CD4-positive, alpha-beta memory T cell (primary cell): Measurements from ENCODE around the gene NOP10. TPM values are rescaled to one million over a fixed set of nuclear protein-coding genes. Genes with fewer than 3 reads are reported as not detected.
A peak's percentile ranks its signal among the peaks of the same experiment; 100 is the strongest.

Experiments
- CTCF ChIA-PET: fragments of 350-600 bp; sonication (Branson Sonifier 250); formaldehyde crosslinking; loops from one replicate; lab custom pipeline; 2021; ENCODE audit warnings: inconsistent platforms; ENCODE audit not compliant: partially characterized antibody; lab: Charles Lee
- POLR2A ChIA-PET: fragments of 350-600 bp; sonication (Branson Sonifier 250); formaldehyde crosslinking; loops from one replicate; lab custom pipeline; 2021; ENCODE audit not compliant: partially characterized antibody; lab: Charles Lee
- DNase-seq, 5 donors: peaks; one replicate each; pipeline versions ENCODE4 v3.0.0 to v3.0.0-alpha.2; 2020 to 2022; ENCODE audit warnings: mixed read lengths in 1 of 5
- H3K27ac ChIP-seq: one replicate; pipeline ENCODE4 v1.7.0; 2013; ENCODE audit warnings: low read depth, low read length
- H3K27me3 ChIP-seq: 2 replicates; pipeline ENCODE4 v1.7.0; 2013; ENCODE audit warnings: mild to moderate bottlenecking, low read length, moderate library complexity; ENCODE audit not compliant: insufficient read depth
- H3K36me3 ChIP-seq: 2 replicates; pipeline ENCODE4 v1.7.0; 2013; ENCODE audit warnings: mild to moderate bottlenecking, low read length, moderate library complexity; ENCODE audit not compliant: insufficient read depth
- H3K4me1 ChIP-seq: 2 replicates; pipeline ENCODE4 v1.7.0; 2013; ENCODE audit warnings: mild to moderate bottlenecking, low read length, moderate library complexity; ENCODE audit not compliant: insufficient read depth
- H3K4me3 ChIP-seq, 2 donors: one replicate each; pipeline ENCODE4 v1.7.0; 2013; ENCODE audit warnings: low read length in 2 of 2, mild to moderate bottlenecking in 1 of 2
- H3K9me3 ChIP-seq, 2 donors: one replicate each; pipeline ENCODE4 v1.7.0; 2013; ENCODE audit warnings: low read length in 2 of 2, control low read depth in 1 of 2; ENCODE audit not compliant: control insufficient read depth in 1 of 2
- H3K27ac Mint-ChIP-seq, 7 donors: one replicate each; pipeline ENCODE4 v1.8.0; 2020 to 2021; ENCODE audit warnings: mixed read lengths in 7 of 7, mild to moderate bottlenecking in 6 of 7, inconsistent platforms in 3 of 7, moderate library complexity in 3 of 7
- H3K27me3 Mint-ChIP-seq, 2 donors: one replicate each; pipeline ENCODE4 v1.8.0; 2020 to 2021; ENCODE audit warnings: mixed read lengths in 2 of 2
- H3K36me3 Mint-ChIP-seq, 2 donors: one replicate each; pipeline ENCODE4 v1.8.0; 2020 to 2021; ENCODE audit warnings: mixed read lengths in 2 of 2, inconsistent platforms in 1 of 2, mild to moderate bottlenecking in 1 of 2
- H3K4me1 Mint-ChIP-seq, 4 donors: one replicate each; pipeline ENCODE4 v1.8.0; 2020 to 2021; ENCODE audit warnings: mixed read lengths in 4 of 4, mild to moderate bottlenecking in 1 of 4
- H3K4me3 Mint-ChIP-seq, 8 donors: one replicate each; pipeline ENCODE4 v1.8.0; 2020 to 2021; ENCODE audit warnings: mixed read lengths in 8 of 8, mild to moderate bottlenecking in 7 of 8, moderate library complexity in 6 of 8, inconsistent platforms in 3 of 8
- H3K9me3 Mint-ChIP-seq, 8 donors: one replicate each; pipeline ENCODE4 v1.8.0; 2020 to 2021; ENCODE audit warnings: mixed read lengths in 8 of 8, mild to moderate bottlenecking in 5 of 8, inconsistent platforms in 3 of 8, moderate library complexity in 1 of 8
- intact Hi-C: fragments of 100-400 bp; cut with micrococcal nuclease; formaldehyde crosslinking; loops from one replicate; pipeline ENCODE4 v1.15.1; 2023
- polyA plus RNA-seq, 2 donors: library from polyadenylated mRNA; unstranded; fragments of 300-500 nt; fragmentation: Illumina TruSeq; gene quantifications; one replicate each; pipeline ENCODE4 v1.2.3, GENCODE V29; 2021
- total RNA-seq, 2 experiments: library from RNA; stranded (reverse); gene quantifications; one replicate each; pipeline ENCODE4 v1.2.3, GENCODE V29; 2021

Gene NOP10
- total and polyA plus RNA-seq, 4 experiments from 2014 or later = 73.5 to 318 (median 188) TPM

GRCh38 chr15:34373951-34374350 is 31.0 kb upstream of the NOP10 start:
- H3K27ac Mint-ChIP-seq = peak overlapping the region in 2 of 7 donors; percentile 42 to 84
- CTCF ChIA-PET = interaction anchor here (1.1 kb wide), 1 partner anchor 214 kb away, joined by 3 read pairs; no protein-coding TSS in a partner anchor

GRCh38 chr15:34370643-34371042 is 27.7 kb upstream of the NOP10 start:
- DNase-seq = no peak
- Histone ChIP-seq H3K4me3 (no peak overlapping the region), H3K27me3 (no peaks in the 10 kb centered on the region), H3K27ac (no peak overlapping the region), H3K36me3 (no peaks in the 10 kb centered on the region), H3K4me1 (peaks cover 21% of the 10 kb centered on the region), H3K9me3 (no peaks in the 10 kb centered on the region)
- intact Hi-C loops = no loop called here
- ChIA-PET CTCF (interaction anchor here (1.5 to 5.7 kb wide), 2 partner anchors 10 to 25 kb away, joined by 4 to 111 read pairs; partner anchors contain the start of genes NOP10 and NUTM1), POLR2A (no interaction called here)
- Mint-ChIP-seq H3K27me3 (no peaks in the 10 kb centered on the region), H3K27ac (peak overlapping the region in 3 of 7 donors; percentile 55 to 81 (median 76)), H3K9me3 (no peaks in the 10 kb centered on the region), H3K36me3 (peaks cover 0 to 9% of the 10 kb centered on the region in 2 donors), H3K4me3 (no peak overlapping the region), H3K4me1 (peaks cover 19 to 35% (median 26%) of the 10 kb centered on the region in 4 donors)

More at GRCh38 chr15:34373951-34374350, 31.0 kb upstream of the NOP10 start:
- peaks cover 2% of the 10 kb centered on the region for H3K4me1 ChIP-seq
- Mint-ChIP-seq H3K4me1 (peaks cover 8 to 10% (median 9%) of the 10 kb centered on the region in 4 donors), H3K27me3 (no peaks in the 10 kb centered on the region), H3K36me3 (no peaks in the 10 kb centered on the region), H3K9me3 (no peaks in the 10 kb centered on the region), H3K4me3 (no peak overlapping the region)
- H3K27ac ChIP-seq = no peak overlapping the region
- intact Hi-C loops = no loop called here
- H3K36me3 ChIP-seq = no peaks in the 10 kb centered on the region
- DNase-seq = no peak
- POLR2A ChIA-PET = no interaction called here
- H3K27me3 ChIP-seq = no peaks in the 10 kb centered on the region
- H3K4me3 ChIP-seq = no peak overlapping the region
- H3K9me3 ChIP-seq = no peaks in the 10 kb centered on the region

GRCh38 chr15:34370129-34370528 is 27.2 kb upstream of the NOP10 start:
- Histone ChIP-seq H3K27ac (no peak overlapping the region), H3K4me1 (peaks cover 26% of the 10 kb centered on the region), H3K4me3 (no peak overlapping the region), H3K27me3 (no peaks in the 10 kb centered on the region), H3K9me3 (no peaks in the 10 kb centered on the region), H3K36me3 (no peaks in the 10 kb centered on the region)
- ChIA-PET CTCF (interaction anchor here (0.6 to 5.7 kb wide), 4 partner anchors 9 to 128 kb away, joined by 4 to 111 read pairs (median 44); partner anchors contain the start of genes NOP10 and NUTM1), POLR2A (no interaction called here)
- intact Hi-C loops = no loop called here
- H3K4me1 Mint-ChIP-seq = peaks cover 23 to 41% (median 31%) of the 10 kb centered on the region in 4 donors
- no peaks in the 10 kb centered on the region for H3K9me3 Mint-ChIP-seq
- DNase-seq = no peak
- H3K27ac Mint-ChIP-seq = peak overlapping the region; percentile 53 to 84 (median 73)
- peak overlapping the region in 1 of 8 donors; percentile 39 for H3K4me3 Mint-ChIP-seq
- peaks cover 0 to 9% of the 10 kb centered on the region in 2 donors for H3K36me3 Mint-ChIP-seq
- H3K27me3 Mint-ChIP-seq = no peaks in the 10 kb centered on the region

GRCh38 chr15:34367101-34368081 is 24.5 kb upstream of the NOP10 start, which contains the start of gene LPCAT4:
Gene LPCAT4 (minus strand): TSS chr15:34367196. CDS start chr15:34367100, 96 bp downstream.
- Histone ChIP-seq H3K36me3 (peaks cover 11% of the 10 kb centered on the region), H3K27me3 (no peaks in the 10 kb centered on the region), H3K27ac (peak within 1 kb of the TSS; percentile 87), H3K9me3 (no peaks in the 10 kb centered on the region), H3K4me1 (peaks cover 31% of the 10 kb centered on the region), H3K4me3 (peak within 1 kb of the TSS; percentile 86 to 94)
- H3K36me3 Mint-ChIP-seq = peaks cover 7 to 22% of the 10 kb centered on the region in 2 donors
- H3K27ac Mint-ChIP-seq = peak within 1 kb of the TSS; percentile 94 to 97 (median 96)
- intact Hi-C loops = loop anchor here (1.0 to 10.0 kb wide), 8 partner anchors 24 to 617 kb away; partner anchors contain the start of genes KATNBL1, NOP10, NUTM1 and PGBD4
- peaks cover 0 to 2% (median 0%) of the 10 kb centered on the region in 8 donors for H3K9me3 Mint-ChIP-seq
- peak within 1 kb of the TSS; percentile 94 to 99 (median 97) for H3K4me3 Mint-ChIP-seq
- CTCF ChIA-PET = interaction anchor here (0.6 to 5.7 kb wide), 39 partner anchors 8 to 306 kb away, joined by 3 to 111 read pairs (median 4); partner anchors contain the start of genes GOLGA8A, GOLGA8B, KATNBL1 and NOP10
- H3K4me1 Mint-ChIP-seq = peaks cover 27 to 57% (median 38%) of the 10 kb centered on the region in 4 donors
- DNase-seq = peak; percentile 89 to 93 (median 92)
- no peaks in the 10 kb centered on the region for H3K27me3 Mint-ChIP-seq
- POLR2A ChIA-PET = interaction anchor here (0.6 to 4.1 kb wide), 31 partner anchors 9 to 621 kb away, joined by 3 to 144 read pairs (median 4); partner anchors contain the start of genes AQR, AVEN, EMC4 and EMC7

- Mint-ChIP-seq H3K4me1 (peaks cover 27 to 59% (median 38%) of the 10 kb centered on the region in 4 donors), H3K27ac (peak overlapping the region; percentile 89 to 95 (median 94)), H3K9me3 (peaks cover 0 to 5% (median 0%) of the 10 kb centered on the region in 8 donors), H3K27me3 (no peaks in the 10 kb centered on the region), H3K4me3 (peak overlapping the region; percentile 94 to 99 (median 97)), H3K36me3 (peaks cover 13 to 28% of the 10 kb centered on the region in 2 donors)
- intact Hi-C loops = loop anchor here (1.0 to 10.0 kb wide), 8 partner anchors 23 to 618 kb away; partner anchors contain the start of genes KATNBL1, NOP10, NUTM1 and PGBD4
- ChIA-PET CTCF (interaction anchor here (0.6 to 5.7 kb wide), 31 partner anchors 9 to 305 kb away, joined by 3 to 111 read pairs (median 5); partner anchors contain the start of genes GOLGA8A, GOLGA8B, KATNBL1 and NOP10), POLR2A (interaction anchor here (0.6 to 4.1 kb wide), 21 partner anchors 8 to 622 kb away, joined by 3 to 144 read pairs (median 10); partner anchors contain the start of genes AQR, AVEN, EMC4 and EMC7)
- peaks cover 31% of the 10 kb centered on the region for H3K4me1 ChIP-seq
- H3K27me3 ChIP-seq = no peaks in the 10 kb centered on the region
- peak overlapping the region; percentile 66 to 84 for H3K4me3 ChIP-seq
- peaks cover 11% of the 10 kb centered on the region for H3K36me3 ChIP-seq
- peak overlapping the region; percentile 50 for H3K27ac ChIP-seq
- peak; percentile 30 to 67 (median 39) for DNase-seq
- no peaks in the 10 kb centered on the region for H3K9me3 ChIP-seq
Measured at GRCh38 chr15:34366271-34367065, 23.5 kb upstream of the NOP10 start.

GRCh38 chr15:34365836-34366235 is 22.9 kb upstream of the NOP10 start:
- H3K27me3 Mint-ChIP-seq = no peaks in the 10 kb centered on the region
- ChIA-PET POLR2A (interaction anchor here (0.7 to 4.1 kb wide), 10 partner anchors 11 to 623 kb away, joined by 3 to 144 read pairs (median 20); partner anchors contain the start of genes EMC4, EMC7, GOLGA8B and NOP10), CTCF (interaction anchor here (0.9 to 5.7 kb wide), 9 partner anchors 9 to 303 kb away, joined by 3 to 111 read pairs (median 26); partner anchors contain the start of genes KATNBL1, NOP10, NUTM1 and SLC12A6)
- H3K27ac ChIP-seq = peak overlapping the region; percentile 50
- H3K4me3 Mint-ChIP-seq = peak overlapping the region; percentile 94 to 99 (median 97)
- H3K9me3 ChIP-seq = no peaks in the 10 kb centered on the region
- peak overlapping the region; percentile 66 to 84 for H3K4me3 ChIP-seq
- H3K4me1 ChIP-seq = peaks cover 31% of the 10 kb centered on the region
- H3K36me3 ChIP-seq = peaks cover 17% of the 10 kb centered on the region
- peaks cover 19 to 34% of the 10 kb centered on the region in 2 donors for H3K36me3 Mint-ChIP-seq
- peak overlapping the region; percentile 76 to 95 (median 94) for H3K27ac Mint-ChIP-seq
- H3K4me1 Mint-ChIP-seq = peaks cover 27 to 59% (median 38%) of the 10 kb centered on the region in 4 donors
- intact Hi-C loops = loop anchor here (10.0 kb wide), 1 partner anchor 619 kb away; the partner anchor contains the start of gene ZNF770
- peaks cover 0 to 5% (median 0%) of the 10 kb centered on the region in 8 donors for H3K9me3 Mint-ChIP-seq
- DNase-seq = no peak
- no peaks in the 10 kb centered on the region for H3K27me3 ChIP-seq
